HepG2 (cell line): ENCODE results near the gene BROX. TPM values are rescaled to one million over a fixed set of nuclear protein-coding genes. Genes with fewer than 3 reads are reported as not detected.

ENCODE experiments used
- ATRX ChIP-seq: sonication (generic); formaldehyde crosslinking; IDR thresholded peaks from 2 replicates; pipeline ENCODE4 v1.4.0; 2020; ENCODE audit warnings: missing genetic modification reagents, borderline replicate concordance
- CEBPB ChIP-seq: IDR thresholded peaks from 2 replicates; pipeline ENCODE4 v1.6.1; 2011; ENCODE audit warnings: low read depth, low read length, improper control_type of control experiment, borderline replicate concordance
- CEBPG ChIP-seq: IDR thresholded peaks from 2 replicates; pipeline ENCODE4 v1.6.1; 2016
- CREM ChIP-seq, 2 experiments: sonication (generic) in 1 of 2; formaldehyde crosslinking in 1 of 2; IDR thresholded peaks; 2 replicates each; pipeline versions ENCODE4 v1.4.0 to v1.6.1; 2016 to 2020; ENCODE audit warnings: antibody characterized with exemption in 1 of 2, mild to moderate bottlenecking in 1 of 2, missing genetic modification reagents in 1 of 2
- FOXC1 ChIP-seq: sonication (generic); formaldehyde crosslinking; IDR thresholded peaks from 2 replicates; pipeline ENCODE4 v1.8.0; 2022; ENCODE audit warnings: mild to moderate bottlenecking, missing genetic modification reagents, borderline replicate concordance
- GTF3A ChIP-seq: sonication (generic); formaldehyde crosslinking; conservative IDR thresholded peaks from 2 replicates; pipeline ENCODE4 v1.4.0; 2020; ENCODE audit warnings: mild to moderate bottlenecking, missing genetic modification reagents
- HNRNPK ChIP-seq: fragments of 200-400 bp; formaldehyde crosslinking; IDR thresholded peaks from 2 replicates; pipeline ENCODE4 v1.6.1; 2018; ENCODE audit warnings: low read length, low read depth, moderate library complexity, mild to moderate bottlenecking; ENCODE audit not compliant: poor library complexity, severe bottlenecking
- MTA3 ChIP-seq: sonication (generic); formaldehyde crosslinking; IDR thresholded peaks from 2 replicates; pipeline ENCODE4 v1.4.0; 2020; ENCODE audit warnings: missing genetic modification reagents
- MTERF4 ChIP-seq: sonication (generic); formaldehyde crosslinking; IDR thresholded peaks from 2 replicates; pipeline ENCODE4 v1.8.0; 2023; ENCODE audit warnings: mild to moderate bottlenecking, missing genetic modification reagents
- NR2F6 ChIP-seq, 2 experiments: IDR thresholded peaks; 2 replicates each; pipeline ENCODE4 v1.6.1; 2016; ENCODE audit warnings: antibody characterized with exemption in 1 of 2, mild to moderate bottlenecking in 1 of 2
- RBAK ChIP-seq: sonication (generic); formaldehyde crosslinking; IDR thresholded peaks from 2 replicates; pipeline ENCODE4 v1.5.1; 2020; ENCODE audit warnings: mild to moderate bottlenecking, missing genetic modification reagents
- ZFX ChIP-seq: sonication (generic); formaldehyde crosslinking; IDR thresholded peaks from 2 replicates; pipeline ENCODE4 v1.4.0; 2020; ENCODE audit warnings: mild to moderate bottlenecking, low read depth, missing genetic modification reagents, moderate library complexity
- ZFY ChIP-seq: sonication (generic); formaldehyde crosslinking; IDR thresholded peaks from 2 replicates; pipeline ENCODE4 v1.4.0; 2020; ENCODE audit warnings: missing genetic modification reagents
- ZNF354B ChIP-seq: sonication (generic); formaldehyde crosslinking; IDR thresholded peaks from 2 replicates; pipeline ENCODE4 v1.8.0; 2022; ENCODE audit warnings: mild to moderate bottlenecking, missing genetic modification reagents
- ZNF687 ChIP-seq: sonication (generic); formaldehyde crosslinking; IDR thresholded peaks from 2 replicates; pipeline ENCODE4 v1.5.1; 2020; ENCODE audit warnings: mild to moderate bottlenecking, missing genetic modification reagents, moderate library complexity
- ZNF713 ChIP-seq: sonication (generic); formaldehyde crosslinking; IDR thresholded peaks from 2 replicates; pipeline ENCODE4 v1.4.0; 2020; ENCODE audit warnings: mild to moderate bottlenecking, missing genetic modification reagents
- ZUFSP ChIP-seq: sonication (generic); formaldehyde crosslinking; IDR thresholded peaks from 2 replicates; pipeline ENCODE4 v1.9.0; 2021; ENCODE audit warnings: missing genetic modification reagents, mild to moderate bottlenecking, borderline replicate concordance
- polyA plus RNA-seq, 8 experiments: library from polyadenylated mRNA; depleted of rRNA in 3 of 8; stranded (reverse) in 7 of 8; unstranded in 1 of 8; fragments of >200 nt; fragmentation: Illumina TruSeq in 4 of 8; extraction: Trizol in 4 of 8; gene quantifications; 2 replicates each; pipeline versions ENCODE4 v1.2.1 to v1.2.3, GENCODE V29; 2011 to 2016; ENCODE audit warnings: low read depth in 4 of 8, missing spikeins in 1 of 8, mixed read lengths in 1 of 8; ENCODE audit not compliant: insufficient read depth in 1 of 8
- total RNA-seq, 5 experiments: library from RNA; depleted of rRNA; stranded (reverse); fragments of >200 nt; fragmentation: Illumina TruSeq; extraction: Trizol; gene quantifications; 2 replicates each; pipeline ENCODE4 v1.2.3, GENCODE V29; 2016; ENCODE audit warnings: low read depth in 1 of 5

BROX gene
- total and polyA plus RNA-seq, 2 of the 13 experiments (the other 11 are each of a cell fraction or from before 2014, with no cell fraction given): 4.4 to 33.2 TPM

GRCh38 chr1:222712253-222713090, at the start of gene BROX, which contains the start of gene AIDA (continued):
- TF ChIP-seq CREM (IDR thresholded peaks at IDR 0.05) (peak; percentile 34; the same call in 1 of the 2 replicates), CREM (CRISPR knock-in tag; IDR thresholded peaks at IDR 0.05) (no peak), ZUFSP (CRISPR knock-in tag) (no peak), NR2F6 (IDR thresholded peaks at IDR 0.05) (no peak), NR2F6 (CRISPR knock-in tag; IDR thresholded peaks at IDR 0.05) (no peak), MTERF4 (CRISPR knock-in tag) (0 out of 2 replicates have a peak, but pooled peaks have one; percentile 15), GTF3A (CRISPR knock-in tag) (0 out of 2 replicates have a peak, but pooled peaks have one; percentile 20), ATRX (CRISPR knock-in tag) (no peak), CEBPG (peak; percentile 24; the same call in 1 of the 2 replicates), ZFY (0 out of 2 replicates have a peak, but pooled peaks have one; percentile 23), MTA3 (CRISPR knock-in tag) (no peak), FOXC1 (CRISPR knock-in tag) (0 out of 2 replicates have a peak, but pooled peaks have one; percentile 55), ZFX (peak; percentile 10; the same call in 1 of the 2 replicates), CEBPB (peak; percentile 26; the same call in 1 of the 2 replicates), ZNF354B (CRISPR knock-in tag) (peak; percentile 62; the same call in 1 of the 2 replicates), ZNF687 (peak; percentile 40), ZNF713 (CRISPR knock-in tag) (no peak), HNRNPK (no peak), RBAK (CRISPR knock-in tag) (no peak)
